ENCODE data around the gene BCL3. TPM values are rescaled to one million over a fixed set of nuclear protein-coding genes. Genes with fewer than 3 reads are reported as not detected.

BCL3 gene
- 36.7 to 63.9 TPM (median 55.2 TPM) in 5 replicates for total RNA-seq (2022; extraction: Qiagen RNA extraction)

DNA sequence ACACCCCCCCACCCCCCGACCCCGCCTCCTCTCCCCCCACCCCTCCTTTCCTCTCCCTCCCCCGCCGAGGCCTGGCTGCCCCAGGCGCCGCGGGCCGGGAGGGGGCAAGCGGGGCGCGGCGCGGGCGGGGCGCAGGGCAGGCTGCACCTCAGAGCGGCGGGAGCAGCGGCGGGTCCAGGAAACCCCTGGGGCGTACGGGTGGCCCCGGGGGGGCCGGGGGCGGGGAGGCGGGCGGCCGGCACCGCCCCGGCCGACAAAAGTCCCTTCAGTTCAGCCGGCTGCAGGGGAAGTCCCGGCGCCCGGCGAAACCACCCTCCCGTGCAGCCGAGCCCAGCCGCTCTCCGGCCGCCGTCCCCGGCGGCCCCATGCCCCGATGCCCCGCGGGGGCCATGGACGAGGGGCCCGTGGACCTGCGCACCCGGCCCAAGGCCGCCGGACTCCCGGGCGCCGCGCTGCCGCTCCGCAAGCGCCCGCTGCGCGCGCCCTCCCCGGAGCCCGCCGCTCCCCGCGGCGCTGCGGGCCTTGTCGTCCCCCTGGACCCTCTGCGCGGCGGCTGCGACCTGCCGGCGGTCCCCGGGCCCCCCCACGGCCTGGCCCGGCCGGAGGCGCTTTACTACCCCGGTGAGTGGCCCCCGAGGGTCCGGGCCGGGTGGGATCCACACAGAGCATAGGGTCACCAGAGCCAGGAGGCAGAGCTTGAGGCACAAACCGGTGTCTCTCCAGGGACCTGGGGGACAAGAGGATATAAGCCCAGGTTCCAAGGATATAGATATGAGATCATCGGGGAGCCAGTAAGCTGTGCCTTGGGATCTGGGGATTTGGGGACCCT, at the start of gene BCL3:
TSS of gene BCL3 (plus strand) at position 283 of the 829 bp plus-strand sequence. CDS start at position 366, 83 bp downstream.

DNA sequence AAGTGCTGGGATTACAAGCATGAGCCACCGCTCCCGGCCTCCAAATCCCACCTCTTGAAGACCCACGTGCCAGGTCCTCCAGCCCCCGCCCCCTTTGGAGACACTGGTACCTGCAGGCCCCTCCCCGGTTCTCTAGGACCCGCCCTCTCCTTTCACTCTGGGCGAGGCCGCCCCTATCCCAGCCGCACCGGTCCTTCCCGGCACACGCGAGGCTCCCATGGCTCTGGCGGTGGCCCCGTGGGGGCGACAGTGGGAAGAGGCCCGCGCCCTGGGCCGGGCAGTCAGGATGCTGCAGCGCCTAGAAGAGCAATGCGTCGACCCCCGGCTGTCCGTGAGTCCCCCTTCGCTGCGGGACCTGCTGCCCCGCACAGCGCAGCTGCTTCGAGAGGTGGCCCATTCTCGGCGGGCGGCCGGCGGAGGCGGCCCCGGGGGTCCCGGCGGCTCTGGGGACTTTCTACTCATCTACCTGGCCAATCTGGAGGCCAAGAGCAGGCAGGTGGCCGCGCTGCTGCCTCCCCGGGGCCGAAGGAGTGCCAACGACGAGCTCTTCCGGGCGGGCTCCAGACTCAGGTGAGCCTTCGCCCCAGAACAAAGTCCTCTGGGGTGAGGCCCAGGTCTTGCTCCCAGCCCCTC, 29.3 kb downstream of the BCL3 start, which contains the start of gene CBLC:
TSS of gene CBLC (plus strand) at position 176 of the 633 bp plus-strand sequence. CDS start at position 218, 42 bp downstream.

DNA sequence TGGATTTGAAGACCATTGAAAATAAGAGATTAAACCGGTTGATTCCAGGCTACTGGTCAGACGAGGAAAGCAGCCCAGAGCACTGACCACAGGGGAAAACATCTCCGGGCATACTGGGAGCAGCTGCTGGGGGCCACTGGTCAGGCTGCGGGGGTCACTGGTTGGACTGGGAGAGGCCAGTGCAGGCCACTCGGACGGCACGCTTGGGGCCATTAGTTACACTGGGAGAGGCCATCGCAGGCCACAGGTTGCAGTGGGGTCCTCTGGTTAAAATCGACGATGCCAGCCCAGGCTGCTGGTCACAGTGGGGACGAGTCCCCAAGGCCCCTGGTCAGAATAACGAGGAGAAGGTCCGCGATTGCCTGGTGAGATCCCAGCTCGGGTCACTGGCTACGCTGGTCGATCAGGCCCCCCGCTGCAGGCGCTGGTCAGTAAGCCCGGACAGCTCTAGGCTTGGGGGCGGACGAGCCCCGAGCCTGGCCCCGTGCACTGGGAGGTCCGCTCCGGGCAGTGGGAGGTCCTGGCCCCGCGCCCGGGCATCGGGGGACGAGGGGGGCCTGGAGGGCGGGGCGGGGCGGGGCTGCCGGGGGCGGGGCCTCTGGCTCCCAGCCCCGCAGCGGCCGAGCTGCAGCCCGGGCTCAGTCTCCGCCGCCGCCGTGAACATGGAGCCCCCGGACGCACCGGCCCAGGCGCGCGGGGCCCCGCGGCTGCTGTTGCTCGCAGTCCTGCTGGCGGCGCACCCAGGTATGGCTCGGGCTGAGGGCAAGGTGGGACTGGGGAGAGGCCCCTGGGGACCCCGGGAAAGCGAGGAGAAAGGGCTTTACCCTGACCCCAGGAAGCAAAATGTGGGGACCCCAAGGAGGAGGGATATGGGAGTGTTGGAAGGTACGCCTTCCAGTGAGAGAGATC, 60.2 kb downstream of the BCL3 start, which contains the start of gene BCAM:
TSS of gene BCAM (plus strand) at position 641 of the 909 bp plus-strand sequence. CDS start at position 663, 22 bp downstream.

Other genes with a start within 250 kb of the BCL3 start
- 7.1 to 9.1 TPM (median 7.9 TPM) in 5 replicates for gene ZNF180, start 248.2 kb upstream of the BCL3 start, total RNA-seq (2022; extraction: Qiagen RNA extraction)
- gene CEACAM20, start 219.0 kb upstream of the BCL3 start, total RNA-seq (2022; extraction: Qiagen RNA extraction): 0.08 to 0.10 TPM in 2 of 5 replicates, not detected in the others
- 0.15 to 0.84 TPM (median 0.66 TPM) in 5 replicates for gene IGSF23, start 135.1 kb upstream of the BCL3 start, total RNA-seq (2022; extraction: Qiagen RNA extraction)
- 100 to 124 TPM (median 118 TPM) in 5 replicates for gene PVR, start 104.8 kb upstream of the BCL3 start, total RNA-seq (2022; extraction: Qiagen RNA extraction)
- 8.8 to 10.3 TPM (median 9.3 TPM) in 5 replicates for gene CEACAM19, start 77.2 kb upstream of the BCL3 start, total RNA-seq (2022; extraction: Qiagen RNA extraction)
- gene CEACAM16, start 49.6 kb upstream of the BCL3 start, total RNA-seq (2022; extraction: Qiagen RNA extraction): 0.08 to 0.12 TPM (median 0.08 TPM) in 4 of 5 replicates, not detected in the other
- not detected in 5 replicates for gene CBLC, start 29.2 kb downstream of the BCL3 start, total RNA-seq (2022; extraction: Qiagen RNA extraction)
- gene BCAM, start 60.4 kb downstream of the BCL3 start, total RNA-seq (2022; extraction: Qiagen RNA extraction): 67.1 to 85.2 TPM (median 79.0 TPM) in 5 replicates
- 69.2 to 81.2 TPM (median 78.2 TPM) in 5 replicates for gene NECTIN2, start 97.6 kb downstream of the BCL3 start, total RNA-seq (2022; extraction: Qiagen RNA extraction)
- gene TOMM40, start 142.5 kb downstream of the BCL3 start, total RNA-seq (2022; extraction: Qiagen RNA extraction): 189 to 243 TPM (median 226 TPM) in 5 replicates
- 11.7 to 21.1 TPM (median 12.6 TPM) in 5 replicates for gene APOE, start 157.1 kb downstream of the BCL3 start, total RNA-seq (2022; extraction: Qiagen RNA extraction)
- gene APOC1, start 165.9 kb downstream of the BCL3 start, total RNA-seq (2022; extraction: Qiagen RNA extraction): 94.7 to 123 TPM (median 118 TPM) in 5 replicates
- not detected in 5 replicates for gene APOC4, start 193.5 kb downstream of the BCL3 start, total RNA-seq (2022; extraction: Qiagen RNA extraction)
- gene APOC2, start 197.3 kb downstream of the BCL3 start, total RNA-seq (2022; extraction: Qiagen RNA extraction): 0.30 TPM in 1 of 5 replicates, not detected in the others
- 151 to 173 TPM (median 167 TPM) in 5 replicates for gene CLPTM1, start 206.7 kb downstream of the BCL3 start, total RNA-seq (2022; extraction: Qiagen RNA extraction)